ENCODE results near the gene MSLN.

DNA sequence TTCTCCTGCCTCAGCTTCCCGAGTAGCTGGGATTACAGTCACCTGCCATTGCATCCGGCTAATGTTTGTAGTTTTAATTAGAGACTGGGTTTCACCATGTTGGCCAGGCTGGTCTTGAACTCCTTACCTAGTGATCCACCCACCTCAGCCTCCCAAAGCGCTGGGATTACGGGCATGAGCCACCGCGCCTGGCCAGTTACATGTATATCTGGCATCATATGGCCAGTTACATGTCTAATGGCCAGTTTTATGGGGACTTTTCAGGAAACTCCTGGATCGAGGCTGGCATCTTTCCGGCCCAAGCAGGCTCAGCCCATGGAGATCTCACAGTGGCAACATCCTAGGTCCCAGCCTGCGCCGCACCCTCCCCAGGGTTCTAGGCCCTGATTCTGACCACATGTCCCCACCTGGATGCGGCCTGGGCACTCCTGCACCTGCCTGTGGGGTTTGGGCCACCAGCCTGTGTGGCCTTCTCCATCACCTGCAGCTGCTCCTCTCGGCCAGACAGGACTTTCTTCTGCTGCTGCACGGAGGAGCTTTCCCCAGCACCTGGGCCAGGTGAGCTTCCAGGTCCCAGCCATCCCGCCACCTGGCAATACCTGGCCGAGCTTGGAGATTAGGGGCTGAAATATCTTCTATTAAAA, 18.4 kb upstream of the MSLN start:
- TF ChIP-seq, protein P1, sequence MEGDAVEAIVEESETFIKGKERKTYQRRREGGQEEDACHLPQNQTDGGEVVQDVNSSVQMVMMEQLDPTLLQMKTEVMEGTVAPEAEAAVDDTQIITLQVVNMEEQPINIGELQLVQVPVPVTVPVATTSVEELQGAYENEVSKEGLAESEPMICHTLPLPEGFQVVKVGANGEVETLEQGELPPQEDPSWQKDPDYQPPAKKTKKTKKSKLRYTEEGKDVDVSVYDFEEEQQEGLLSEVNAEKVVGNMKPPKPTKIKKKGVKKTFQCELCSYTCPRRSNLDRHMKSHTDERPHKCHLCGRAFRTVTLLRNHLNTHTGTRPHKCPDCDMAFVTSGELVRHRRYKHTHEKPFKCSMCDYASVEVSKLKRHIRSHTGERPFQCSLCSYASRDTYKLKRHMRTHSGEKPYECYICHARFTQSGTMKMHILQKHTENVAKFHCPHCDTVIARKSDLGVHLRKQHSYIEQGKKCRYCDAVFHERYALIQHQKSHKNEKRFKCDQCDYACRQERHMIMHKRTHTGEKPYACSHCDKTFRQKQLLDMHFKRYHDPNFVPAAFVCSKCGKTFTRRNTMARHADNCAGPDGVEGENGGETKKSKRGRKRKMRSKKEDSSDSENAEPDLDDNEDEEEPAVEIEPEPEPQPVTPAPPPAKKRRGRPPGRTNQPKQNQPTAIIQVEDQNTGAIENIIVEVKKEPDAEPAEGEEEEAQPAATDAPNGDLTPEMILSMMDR (conservative IDR thresholded peaks at IDR 0.05; ENCODE audit: low read depth, low read length): no peak
- no peak for TF ChIP-seq EZH2 (IDR thresholded peaks at IDR 0.05; ENCODE audit: low read length, unreplicated experiment)
- TF ChIP-seq EZH2phosphoT487 (IDR thresholded peaks at IDR 0.05; ENCODE audit: borderline replicate concordance, low read length): no peak

Measured in PC-3 (cell line).